Measurements from ENCODE around the gene SLC16A3. TPM values are rescaled to one million over a fixed set of nuclear protein-coding genes. Genes with fewer than 3 reads are reported as not detected.

Gene SLC16A3
- total and polyA plus RNA-seq, 9 of the 15 experiments (the other 6 are each of a cell fraction or from before 2014, with no cell fraction given), result 0.11 to 5.4 (median 1.2) TPM; not detected in 2

- TF ChIP-seq, protein P1, sequence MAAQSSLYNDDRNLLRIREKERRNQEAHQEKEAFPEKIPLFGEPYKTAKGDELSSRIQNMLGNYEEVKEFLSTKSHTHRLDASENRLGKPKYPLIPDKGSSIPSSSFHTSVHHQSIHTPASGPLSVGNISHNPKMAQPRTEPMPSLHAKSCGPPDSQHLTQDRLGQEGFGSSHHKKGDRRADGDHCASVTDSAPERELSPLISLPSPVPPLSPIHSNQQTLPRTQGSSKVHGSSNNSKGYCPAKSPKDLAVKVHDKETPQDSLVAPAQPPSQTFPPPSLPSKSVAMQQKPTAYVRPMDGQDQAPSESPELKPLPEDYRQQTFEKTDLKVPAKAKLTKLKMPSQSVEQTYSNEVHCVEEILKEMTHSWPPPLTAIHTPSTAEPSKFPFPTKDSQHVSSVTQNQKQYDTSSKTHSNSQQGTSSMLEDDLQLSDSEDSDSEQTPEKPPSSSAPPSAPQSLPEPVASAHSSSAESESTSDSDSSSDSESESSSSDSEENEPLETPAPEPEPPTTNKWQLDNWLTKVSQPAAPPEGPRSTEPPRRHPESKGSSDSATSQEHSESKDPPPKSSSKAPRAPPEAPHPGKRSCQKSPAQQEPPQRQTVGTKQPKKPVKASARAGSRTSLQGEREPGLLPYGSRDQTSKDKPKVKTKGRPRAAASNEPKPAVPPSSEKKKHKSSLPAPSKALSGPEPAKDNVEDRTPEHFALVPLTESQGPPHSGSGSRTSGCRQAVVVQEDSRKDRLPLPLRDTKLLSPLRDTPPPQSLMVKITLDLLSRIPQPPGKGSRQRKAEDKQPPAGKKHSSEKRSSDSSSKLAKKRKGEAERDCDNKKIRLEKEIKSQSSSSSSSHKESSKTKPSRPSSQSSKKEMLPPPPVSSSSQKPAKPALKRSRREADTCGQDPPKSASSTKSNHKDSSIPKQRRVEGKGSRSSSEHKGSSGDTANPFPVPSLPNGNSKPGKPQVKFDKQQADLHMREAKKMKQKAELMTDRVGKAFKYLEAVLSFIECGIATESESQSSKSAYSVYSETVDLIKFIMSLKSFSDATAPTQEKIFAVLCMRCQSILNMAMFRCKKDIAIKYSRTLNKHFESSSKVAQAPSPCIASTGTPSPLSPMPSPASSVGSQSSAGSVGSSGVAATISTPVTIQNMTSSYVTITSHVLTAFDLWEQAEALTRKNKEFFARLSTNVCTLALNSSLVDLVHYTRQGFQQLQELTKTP (IDR thresholded peaks at IDR 0.05; ENCODE audit: low read depth in 1 of 2, partially characterized antibody in 2 of 2), result peak; percentile 62 to 97
- no peak for TF ChIP-seq TFAM (CRISPR knock-in tag; conservative IDR thresholded peaks at IDR 0.05)
- TF ChIP-seq ZNF354B (CRISPR knock-in tag; IDR thresholded peaks at IDR 0.05), result no peak
- no peak for TF ChIP-seq NCOA4 (IDR thresholded peaks at IDR 0.05; ENCODE audit: partially characterized antibody)
- no peak for TF ChIP-seq ZNF778 (CRISPR knock-in tag; IDR thresholded peaks at IDR 0.05)
- peak in 1 of 2 experiments; percentile 72; a peak in 2 of 4 replicates for TF ChIP-seq ZNF639 (CRISPR knock-in tag; conservative IDR thresholded peaks at IDR 0.05 in 1 of 2, IDR thresholded peaks at IDR 0.05 in 1 of 2)
- no peak for TF ChIP-seq CREB5 (CRISPR knock-in tag; IDR thresholded peaks at IDR 0.05)
- no peak for TF ChIP-seq ZC3H11A (IDR thresholded peaks at IDR 0.05; ENCODE audit: low read depth, low read length)
- TF ChIP-seq THAP12 (CRISPR knock-in tag; IDR thresholded peaks at IDR 0.05), result no peak
- peak; percentile 92 for TF ChIP-seq RNF2 (IDR thresholded peaks at IDR 0.05)
- TF ChIP-seq KDM5B (IDR thresholded peaks at IDR 0.05; ENCODE audit: insufficient replicate concordance, low read depth, low read length), result no peak
- peak; percentile 61 for TF ChIP-seq ZNF584 (CRISPR knock-in tag; IDR thresholded peaks at IDR 0.05; ENCODE audit: low read depth)
- TF ChIP-seq, protein P2, sequence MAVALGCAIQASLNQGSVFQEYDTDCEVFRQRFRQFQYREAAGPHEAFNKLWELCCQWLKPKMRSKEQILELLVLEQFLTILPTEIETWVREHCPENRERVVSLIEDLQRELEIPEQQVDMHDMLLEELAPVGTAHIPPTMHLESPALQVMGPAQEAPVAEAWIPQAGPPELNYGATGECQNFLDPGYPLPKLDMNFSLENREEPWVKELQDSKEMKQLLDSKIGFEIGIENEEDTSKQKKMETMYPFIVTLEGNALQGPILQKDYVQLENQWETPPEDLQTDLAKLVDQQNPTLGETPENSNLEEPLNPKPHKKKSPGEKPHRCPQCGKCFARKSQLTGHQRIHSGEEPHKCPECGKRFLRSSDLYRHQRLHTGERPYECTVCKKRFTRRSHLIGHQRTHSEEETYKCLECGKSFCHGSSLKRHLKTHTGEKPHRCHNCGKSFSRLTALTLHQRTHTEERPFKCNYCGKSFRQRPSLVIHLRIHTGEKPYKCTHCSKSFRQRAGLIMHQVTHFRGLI (CRISPR knock-in tag; IDR thresholded peaks at IDR 0.05), result no peak
- no peak for TF ChIP-seq PURB (CRISPR knock-in tag; IDR thresholded peaks at IDR 0.05; ENCODE audit: low read depth)
- no peak for TF ChIP-seq ZFP1 (CRISPR knock-in tag; IDR thresholded peaks at IDR 0.05)
These were observed 59.3 kb downstream of the SLC16A3 start (continued) for GRCh38 chr17:82287868-82288801.
